CD14-positive monocyte (primary cell): ENCODE data around the gene RECQL5. TPM values are rescaled to one million over a fixed set of nuclear protein-coding genes. Genes with fewer than 3 reads are reported as not detected.

ENCODE experiments used
- DNase-seq, 3 donors: peaks; one replicate each; pipeline ENCODE4 v3.0.0-alpha.2; 2011 to 2022
- H2AFZ ChIP-seq: 2 replicates; pipeline ENCODE4 v1.6.0; 2012; ENCODE audit warnings: mild to moderate bottlenecking, low read depth, low read length, inconsistent platforms; ENCODE audit not compliant: insufficient read depth, poor library complexity, severe bottlenecking
- H3K27ac ChIP-seq, 2 donors: 1 replicate in 1 of 2; 2 replicates in 1 of 2; pipeline ENCODE4 v1.5.1; 2012 to 2013; ENCODE audit warnings: low read length in 2 of 2, control low read depth in 1 of 2, inconsistent platforms in 1 of 2, low read depth in 1 of 2, mild to moderate bottlenecking in 1 of 2
- H3K27me3 ChIP-seq, 2 donors: one replicate each; pipeline versions ENCODE4 v1.6.0 to v1.6.1; 2011 to 2013; ENCODE audit warnings: low read length in 2 of 2; ENCODE audit not compliant: control insufficient read depth in 2 of 2, insufficient read depth in 2 of 2
- H3K36me3 ChIP-seq, 2 donors: replicated peaks in 1 of 2; 1 replicate in 1 of 2; 2 replicates in 1 of 2; pipeline versions ENCODE4 v1.5.1 to v1.6.1; 2012 to 2013; ENCODE audit warnings: low read length in 2 of 2, control low read depth in 1 of 2, inconsistent platforms in 1 of 2, mild to moderate bottlenecking in 1 of 2; ENCODE audit not compliant: insufficient read depth in 2 of 2, control insufficient read depth in 1 of 2
- H3K4me1 ChIP-seq, 2 donors: 1 replicate in 1 of 2; 2 replicates in 1 of 2; pipeline versions ENCODE4 v1.5.1 to v1.6.1; 2012 to 2013; ENCODE audit warnings: low read length in 2 of 2, control low read depth in 1 of 2, inconsistent platforms in 1 of 2, mild to moderate bottlenecking in 1 of 2, moderate library complexity in 1 of 2; ENCODE audit not compliant: insufficient read depth in 2 of 2, control insufficient read depth in 1 of 2
- H3K4me2 ChIP-seq: replicated peaks from 2 replicates; pipeline ENCODE3; 2012; ENCODE audit warnings: low read length, moderate library complexity, mild to moderate bottlenecking; ENCODE audit not compliant: poor library complexity, severe bottlenecking; ENCODE audit errors: extremely low read depth
- H3K4me3 ChIP-seq, 3 experiments: fragments of 200-600 bp in 1 of 3; sonication (generic) in 1 of 3; replicated peaks in 1 of 3; 1 replicate in 2 of 3; 2 replicates in 1 of 3; pipeline ENCODE4 v1.5.1; 2011 to 2013; ENCODE audit warnings: low read length in 3 of 3, mild to moderate bottlenecking in 3 of 3, control low read depth in 2 of 3, low read depth in 2 of 3, inconsistent platforms in 1 of 3, moderate library complexity in 1 of 3
- H3K79me2 ChIP-seq: 2 replicates; pipeline ENCODE4 v1.6.0; 2012; ENCODE audit warnings: mild to moderate bottlenecking, control low read depth, inconsistent platforms, low read length, moderate library complexity; ENCODE audit not compliant: insufficient read depth
- H3K9ac ChIP-seq: 2 replicates; pipeline ENCODE4 v1.6.0; 2017; ENCODE audit warnings: low read length, mild to moderate bottlenecking; ENCODE audit not compliant: insufficient read depth, poor library complexity, severe bottlenecking
- H3K9me3 ChIP-seq, 2 donors: replicated peaks in 1 of 2; 1 replicate in 1 of 2; 2 replicates in 1 of 2; pipeline versions ENCODE4 v1.5.1 to v1.6.1; 2012 to 2013; ENCODE audit warnings: low read length in 2 of 2, control low read depth in 1 of 2; ENCODE audit not compliant: control insufficient read depth in 1 of 2, insufficient read depth in 1 of 2
- H4K20me1 ChIP-seq: 2 replicates; pipeline ENCODE4 v1.6.0; 2012; ENCODE audit warnings: mild to moderate bottlenecking, low read length, control low read depth, moderate library complexity; ENCODE audit not compliant: insufficient read depth
- H3K27ac Mint-ChIP-seq, 7 donors: one replicate each; pipeline ENCODE4 v1.8.0; 2020; ENCODE audit warnings: mild to moderate bottlenecking in 7 of 7, mixed read lengths in 7 of 7, moderate library complexity in 6 of 7, inconsistent platforms in 2 of 7
- H3K27me3 Mint-ChIP-seq, 3 donors: one replicate each; pipeline ENCODE4 v1.8.0; 2021 to 2022; ENCODE audit warnings: low read depth in 3 of 3, mild to moderate bottlenecking in 3 of 3, mixed read lengths in 3 of 3, moderate library complexity in 3 of 3, inconsistent platforms in 1 of 3
- H3K36me3 Mint-ChIP-seq, 2 donors: one replicate each; pipeline ENCODE4 v1.8.0; 2020; ENCODE audit warnings: mixed read lengths in 2 of 2, inconsistent platforms in 1 of 2, mild to moderate bottlenecking in 1 of 2
- H3K4me1 Mint-ChIP-seq: one replicate; pipeline ENCODE4 v1.8.0; 2020; ENCODE audit warnings: mild to moderate bottlenecking, mixed read lengths
- H3K4me3 Mint-ChIP-seq, 2 donors: one replicate each; pipeline ENCODE4 v1.8.0; 2020; ENCODE audit warnings: mild to moderate bottlenecking in 2 of 2, mixed read lengths in 2 of 2, moderate library complexity in 1 of 2
- H3K9me3 Mint-ChIP-seq, 7 donors: one replicate each; pipeline ENCODE4 v1.8.0; 2020 to 2022; ENCODE audit warnings: mixed read lengths in 7 of 7, mild to moderate bottlenecking in 6 of 7, moderate library complexity in 6 of 7, inconsistent platforms in 2 of 7
- whole genome bisulfite sequencing: methylation state at CpG from one replicate; pipeline ENCODE4 v1.1.5; 2013; ENCODE audit warnings: missing lambda C conversion rate; ENCODE audit not compliant: insufficient coverage; 5-methylcytosine and 5-hydroxymethylcytosine counted together
- intact Hi-C, 2 donors: fragments of 100-400 bp; cut with micrococcal nuclease; formaldehyde crosslinking; loops; one replicate each; pipeline versions ENCODE4 v1.15.0 to v1.15.1; 2023
- polyA plus RNA-seq, 3 donors: library from polyadenylated mRNA; depleted of rRNA in 1 of 3; unstranded in 2 of 3; stranded (reverse) in 1 of 3; fragments of 300-500 nt in 2 of 3; fragments of >200 nt in 1 of 3; fragmentation: Illumina TruSeq in 2 of 3; gene quantifications; 1 replicate in 2 of 3; 2 replicates in 1 of 3; pipeline ENCODE4 v1.2.3, GENCODE V29; 2012 to 2021
- TF ChIP-seq, protein P1 (sequence below): fragments of 200-600 bp; IDR thresholded peaks from one replicate; pipeline ENCODE4 v1.8.0; 2022; ENCODE audit warnings: antibody characterized with exemption, mild to moderate bottlenecking

Gene RECQL5
- polyA plus RNA-seq, 3 donors: 3.1 to 27.7 (median 4.4) TPM

DNA sequence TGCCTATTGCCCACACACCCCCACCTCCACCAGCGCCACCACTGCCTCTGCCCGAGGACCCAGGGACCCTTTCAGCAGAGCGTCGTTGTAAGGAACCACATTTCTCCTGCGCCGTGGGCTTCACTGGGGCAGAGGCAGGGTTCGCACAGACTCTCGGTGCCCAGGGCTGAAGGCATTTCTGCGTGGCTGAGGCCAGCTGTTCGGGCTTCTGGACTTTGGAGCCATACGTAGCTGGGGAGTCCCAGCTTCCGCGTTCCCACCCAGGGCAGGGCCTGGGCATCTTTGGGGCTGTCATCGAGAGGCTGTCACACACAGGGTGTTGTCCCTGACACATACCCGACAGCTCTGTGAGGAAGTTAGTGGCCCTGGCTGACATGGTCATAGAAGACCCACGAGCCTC, 49.7 kb downstream of the RECQL5 start:
- H3K9me3 ChIP-seq: no peaks in the 10 kb centered on the region
- Mint-ChIP-seq H3K4me3 (no peak overlapping the region), H3K27ac (no peak overlapping the region), H3K9me3 (no peaks in the 10 kb centered on the region), H3K4me1 (no peaks in the 10 kb centered on the region), H3K36me3 (peaks cover 57 to 91% of the 10 kb centered on the region in 2 donors), H3K27me3 (peaks cover 0 to 2% (median 0%) of the 10 kb centered on the region in 3 donors)
- intact Hi-C loops: no loop called here
- TF ChIP-seq, protein P1, sequence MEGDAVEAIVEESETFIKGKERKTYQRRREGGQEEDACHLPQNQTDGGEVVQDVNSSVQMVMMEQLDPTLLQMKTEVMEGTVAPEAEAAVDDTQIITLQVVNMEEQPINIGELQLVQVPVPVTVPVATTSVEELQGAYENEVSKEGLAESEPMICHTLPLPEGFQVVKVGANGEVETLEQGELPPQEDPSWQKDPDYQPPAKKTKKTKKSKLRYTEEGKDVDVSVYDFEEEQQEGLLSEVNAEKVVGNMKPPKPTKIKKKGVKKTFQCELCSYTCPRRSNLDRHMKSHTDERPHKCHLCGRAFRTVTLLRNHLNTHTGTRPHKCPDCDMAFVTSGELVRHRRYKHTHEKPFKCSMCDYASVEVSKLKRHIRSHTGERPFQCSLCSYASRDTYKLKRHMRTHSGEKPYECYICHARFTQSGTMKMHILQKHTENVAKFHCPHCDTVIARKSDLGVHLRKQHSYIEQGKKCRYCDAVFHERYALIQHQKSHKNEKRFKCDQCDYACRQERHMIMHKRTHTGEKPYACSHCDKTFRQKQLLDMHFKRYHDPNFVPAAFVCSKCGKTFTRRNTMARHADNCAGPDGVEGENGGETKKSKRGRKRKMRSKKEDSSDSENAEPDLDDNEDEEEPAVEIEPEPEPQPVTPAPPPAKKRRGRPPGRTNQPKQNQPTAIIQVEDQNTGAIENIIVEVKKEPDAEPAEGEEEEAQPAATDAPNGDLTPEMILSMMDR: no peak
- H3K4me1 ChIP-seq: no peaks in the 10 kb centered on the region
- H3K36me3 ChIP-seq: peaks cover 96 to 100% of the 10 kb centered on the region in 2 donors
- no peak overlapping the region for H3K4me2 ChIP-seq
- H2AFZ ChIP-seq: no peak overlapping the region
- no peak for DNase-seq
- H3K4me3 ChIP-seq: no peak overlapping the region
- no peaks in the 10 kb centered on the region for H3K27me3 ChIP-seq
- H3K9ac ChIP-seq: no peak overlapping the region
- WGBS: 99% methylated on average over 15 of the region's 16 CpGs
- H3K27ac ChIP-seq: no peak overlapping the region
- H4K20me1 ChIP-seq: no peaks in the 10 kb centered on the region
- no peaks in the 10 kb centered on the region for H3K79me2 ChIP-seq

DNA sequence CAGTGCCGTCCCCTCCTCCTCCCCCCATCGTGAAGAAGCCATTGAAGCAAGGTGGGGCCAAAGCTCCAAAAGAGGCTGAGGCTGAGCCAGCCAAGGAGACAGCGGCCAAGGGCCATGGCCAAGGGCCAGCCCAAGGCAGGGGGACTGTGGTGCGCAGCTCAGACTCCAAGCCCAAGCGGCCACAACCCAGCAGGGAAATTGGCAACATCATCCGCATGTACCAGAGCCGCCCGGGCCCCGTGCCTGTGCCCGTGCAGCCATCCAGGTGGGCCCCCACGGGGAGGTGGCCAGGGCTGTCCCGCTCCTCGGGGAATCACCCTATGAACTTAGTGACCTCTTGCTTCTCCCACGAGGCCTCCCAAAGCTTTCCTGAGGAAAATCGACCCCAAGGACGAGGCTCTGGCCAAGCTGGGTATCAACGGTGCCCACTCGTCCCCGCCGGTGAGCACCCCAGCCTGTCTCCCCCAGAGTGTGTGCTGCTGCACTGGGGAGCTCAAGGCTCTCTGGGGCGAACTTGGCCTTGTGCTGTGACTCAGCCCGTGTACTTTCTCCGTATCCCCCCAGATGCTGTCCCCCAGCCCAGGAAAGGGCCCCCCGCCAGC, 50.3 kb downstream of the RECQL5 start:
- no peaks in the 10 kb centered on the region for H3K4me1 ChIP-seq
- peaks cover 0 to 2% (median 0%) of the 10 kb centered on the region in 3 donors for H3K27me3 Mint-ChIP-seq
- H4K20me1 ChIP-seq: no peaks in the 10 kb centered on the region
- H2AFZ ChIP-seq: no peak overlapping the region
- peaks cover 96 to 100% of the 10 kb centered on the region in 2 donors for H3K36me3 ChIP-seq
- H3K79me2 ChIP-seq: no peaks in the 10 kb centered on the region
- intact Hi-C loops: no loop called here
- H3K27ac ChIP-seq: no peak overlapping the region
- H3K36me3 Mint-ChIP-seq: peaks cover 58 to 91% of the 10 kb centered on the region in 2 donors
- 91% methylated on average over 23 of the region's 24 CpGs for WGBS
- H3K9me3 Mint-ChIP-seq: no peaks in the 10 kb centered on the region
- no peak for DNase-seq
- H3K4me1 Mint-ChIP-seq: no peaks in the 10 kb centered on the region
- H3K27me3 ChIP-seq: no peaks in the 10 kb centered on the region
- H3K4me3 Mint-ChIP-seq: no peak overlapping the region
- no peak overlapping the region for H3K4me3 ChIP-seq
- no peaks in the 10 kb centered on the region for H3K9me3 ChIP-seq
- no peak overlapping the region for H3K4me2 ChIP-seq
- H3K9ac ChIP-seq: no peak overlapping the region
- peak overlapping the region in 1 of 7 donors; percentile 10 for H3K27ac Mint-ChIP-seq
- TF ChIP-seq, protein P1: no peak
